Skeletal muscle satellite cell (primary cell): ENCODE measurements around the gene EMSY.

Experiments used
- H3K27me3 ChIP-seq: 2 replicates; pipeline ENCODE4 v1.7.0; 2013; ENCODE audit warnings: low read length; ENCODE audit not compliant: control insufficient read depth, insufficient read depth
- H3K36me3 ChIP-seq: 2 replicates; pipeline ENCODE4 v1.7.0; 2013; ENCODE audit warnings: mild to moderate bottlenecking, control low read depth, low read length; ENCODE audit not compliant: insufficient read depth
- H3K4me1 ChIP-seq: 2 replicates; pipeline ENCODE4 v1.7.0; 2013; ENCODE audit warnings: low read length; ENCODE audit not compliant: control insufficient read depth, insufficient read depth
- H3K4me2 ChIP-seq: 2 replicates; pipeline ENCODE4 v1.7.0; 2013; ENCODE audit warnings: mild to moderate bottlenecking, low read length
- H3K4me3 ChIP-seq: 2 replicates; pipeline ENCODE4 v1.7.0; 2013; ENCODE audit warnings: low read length
- H3K9ac ChIP-seq: 2 replicates; pipeline ENCODE4 v1.7.0; 2013; ENCODE audit warnings: mild to moderate bottlenecking, low read depth, low read length, moderate library complexity
- H3K9me3 ChIP-seq: replicated peaks from 2 replicates; pipeline ENCODE4 v1.7.0; 2013; ENCODE audit warnings: mild to moderate bottlenecking, control low read depth, low read length

EMSY gene

GRCh38 chr11:76524919-76525318 is 80.1 kb downstream of the EMSY start:
- Histone ChIP-seq H3K4me2 (no peak overlapping the region), H3K27me3 (no peaks in the 10 kb centered on the region), H3K36me3 (peaks cover 17% of the 10 kb centered on the region), H3K4me3 (no peak overlapping the region), H3K9ac (no peak overlapping the region), H3K4me1 (peaks cover 16% of the 10 kb centered on the region), H3K9me3 (no peaks in the 10 kb centered on the region)

- Histone ChIP-seq H3K27me3 (no peaks in the 10 kb centered on the region), H3K4me2 (no peak overlapping the region), H3K9ac (no peak overlapping the region), H3K4me3 (no peak overlapping the region), H3K9me3 (no peaks in the 10 kb centered on the region), H3K4me1 (peaks cover 11% of the 10 kb centered on the region), H3K36me3 (peaks cover 17% of the 10 kb centered on the region)
These were observed 82.1 kb downstream of the EMSY start for GRCh38 chr11:76526878-76527277.

- Histone ChIP-seq H3K36me3 (peaks cover 38% of the 10 kb centered on the region), H3K9me3 (no peaks in the 10 kb centered on the region), H3K9ac (no peak overlapping the region), H3K4me1 (peaks cover 15% of the 10 kb centered on the region), H3K4me2 (no peak overlapping the region), H3K27me3 (no peaks in the 10 kb centered on the region), H3K4me3 (no peak overlapping the region)
These were observed 97.6 kb downstream of the EMSY start for GRCh38 chr11:76542436-76542835.

GRCh38 chr11:76543006-76543703 is 98.3 kb downstream of the EMSY start:
- Histone ChIP-seq H3K36me3 (peaks cover 35% of the 10 kb centered on the region), H3K9ac (no peak overlapping the region), H3K4me1 (peaks cover 15% of the 10 kb centered on the region), H3K9me3 (no peaks in the 10 kb centered on the region), H3K4me2 (peak overlapping the region; percentile 8), H3K4me3 (no peak overlapping the region), H3K27me3 (no peaks in the 10 kb centered on the region)

GRCh38 chr11:76550781-76551180 is 106.0 kb downstream of the EMSY start:
- Histone ChIP-seq H3K9ac (no peak overlapping the region), H3K27me3 (no peaks in the 10 kb centered on the region), H3K4me3 (no peak overlapping the region), H3K36me3 (peaks cover 4% of the 10 kb centered on the region), H3K4me1 (no peaks in the 10 kb centered on the region), H3K4me2 (no peak overlapping the region), H3K9me3 (no peaks in the 10 kb centered on the region)

- no peaks in the 10 kb centered on the region for H3K4me1 ChIP-seq
- no peak overlapping the region for H3K4me2 ChIP-seq
- H3K4me3 ChIP-seq = no peak overlapping the region
- H3K27me3 ChIP-seq = no peaks in the 10 kb centered on the region
- no peaks in the 10 kb centered on the region for H3K36me3 ChIP-seq
- no peaks in the 10 kb centered on the region for H3K9me3 ChIP-seq
- H3K9ac ChIP-seq = no peak overlapping the region
These were observed 106.6 kb downstream of the EMSY start for GRCh38 chr11:76551400-76551799.

GRCh38 chr11:76552987-76553386 is 108.2 kb downstream of the EMSY start:
- Histone ChIP-seq H3K36me3 (no peaks in the 10 kb centered on the region), H3K9ac (no peak overlapping the region), H3K4me1 (no peaks in the 10 kb centered on the region), H3K4me3 (no peak overlapping the region), H3K9me3 (no peaks in the 10 kb centered on the region), H3K4me2 (no peak overlapping the region), H3K27me3 (no peaks in the 10 kb centered on the region)

GRCh38 chr11:76553554-76554476 is 109.0 kb downstream of the EMSY start:
- H3K9me3 ChIP-seq = no peaks in the 10 kb centered on the region

GRCh38 chr11:76554767-76555166 is 109.9 kb downstream of the EMSY start:
- no peaks in the 10 kb centered on the region for H3K9me3 ChIP-seq
- no peaks in the 10 kb centered on the region for H3K27me3 ChIP-seq
- H3K9ac ChIP-seq = no peak overlapping the region
- no peak overlapping the region for H3K4me3 ChIP-seq
- peaks cover 4% of the 10 kb centered on the region for H3K4me1 ChIP-seq
- no peaks in the 10 kb centered on the region for H3K36me3 ChIP-seq
- no peak overlapping the region for H3K4me2 ChIP-seq

More at GRCh38 chr11:76553554-76554476, 109.0 kb downstream of the EMSY start:
- H3K4me2 ChIP-seq = no peak overlapping the region
- no peaks in the 10 kb centered on the region for H3K27me3 ChIP-seq
- no peaks in the 10 kb centered on the region for H3K4me1 ChIP-seq
- no peak overlapping the region for H3K9ac ChIP-seq
- no peak overlapping the region for H3K4me3 ChIP-seq
- H3K36me3 ChIP-seq = no peaks in the 10 kb centered on the region

- Histone ChIP-seq H3K4me3 (no peak overlapping the region), H3K9ac (no peak overlapping the region), H3K9me3 (no peaks in the 10 kb centered on the region), H3K27me3 (no peaks in the 10 kb centered on the region), H3K4me1 (peaks cover 15% of the 10 kb centered on the region), H3K36me3 (no peaks in the 10 kb centered on the region), H3K4me2 (no peak overlapping the region)
These were observed 112.6 kb downstream of the EMSY start for GRCh38 chr11:76557466-76557865.

GRCh38 chr11:76558473-76558872 is 113.7 kb downstream of the EMSY start:
- no peaks in the 10 kb centered on the region for H3K27me3 ChIP-seq
- H3K4me1 ChIP-seq = peaks cover 15% of the 10 kb centered on the region
- no peak overlapping the region for H3K4me3 ChIP-seq
- H3K9ac ChIP-seq = no peak overlapping the region
- H3K36me3 ChIP-seq = no peaks in the 10 kb centered on the region
- H3K4me2 ChIP-seq = no peak overlapping the region
- H3K9me3 ChIP-seq = no peaks in the 10 kb centered on the region
